WERI-Rb-1 (cell line): ENCODE results near the gene TOX2.
"Not testable (repeated sequence)": the region's sequence is repeated elsewhere in the genome, so short reads cannot be mapped to it uniquely, and the experiment has no call there.

Source experiments
- DNase-seq: peaks from one replicate; pipeline ENCODE4 v3.0.0-alpha.2; 2020
- H3K27ac ChIP-seq: fragments of 250-450 bp; sonication (Bioruptor Pico); 2 replicates; pipeline ENCODE4 v1.5.1; 2020; ENCODE audit warnings: mild to moderate bottlenecking, moderate library complexity
- H3K27me3 ChIP-seq: fragments of 250-450 bp; sonication (Bioruptor Pico); 2 replicates; pipeline ENCODE4 v1.5.1; 2021; ENCODE audit warnings: mild to moderate bottlenecking, low read depth, moderate library complexity; ENCODE audit not compliant: insufficient read depth, severe bottlenecking
- H3K36me3 ChIP-seq: fragments of 250-450 bp; sonication (Bioruptor Pico); 2 replicates; pipeline ENCODE4 v1.5.1; 2020; ENCODE audit warnings: mild to moderate bottlenecking, moderate library complexity
- H3K4me3 ChIP-seq: 2 replicates; pipeline ENCODE4 v1.5.1; 2011; ENCODE audit warnings: low read depth, mild to moderate bottlenecking, control low read depth, low read length
- H3K9me3 ChIP-seq: fragments of 250-450 bp; sonication (Bioruptor Pico); 2 replicates; pipeline ENCODE4 v1.5.1; 2021; ENCODE audit warnings: mild to moderate bottlenecking, moderate library complexity; ENCODE audit not compliant: severe bottlenecking
- CTCF ChIP-seq: IDR thresholded peaks from 2 replicates; pipeline ENCODE4 v1.5.1; 2011; ENCODE audit warnings: low read depth, mild to moderate bottlenecking, control low read depth, inconsistent platforms, low read length

The TOX2 gene

GRCh38 chr20:44039147-44039546, 124.5 kb downstream of the TOX2 start:
- no peak for TF ChIP-seq CTCF
- Histone ChIP-seq H3K4me3 (no peak overlapping the region), H3K9me3 (no peaks in the 10 kb centered on the region), H3K27me3 (peaks cover 93% of the 10 kb centered on the region), H3K36me3 (no peaks in the 10 kb centered on the region), H3K27ac (no peak overlapping the region)
- no peak for DNase-seq

- DNase-seq: no peak
- Histone ChIP-seq H3K4me3 (no peak overlapping the region), H3K27ac (no peak overlapping the region), H3K27me3 (peaks cover 89% of the 10 kb centered on the region), H3K9me3 (no peaks in the 10 kb centered on the region), H3K36me3 (no peaks in the 10 kb centered on the region)
- TF ChIP-seq CTCF: no peak
Observed at GRCh38 chr20:44039741-44040140, 125.1 kb downstream of the TOX2 start.

DNA sequence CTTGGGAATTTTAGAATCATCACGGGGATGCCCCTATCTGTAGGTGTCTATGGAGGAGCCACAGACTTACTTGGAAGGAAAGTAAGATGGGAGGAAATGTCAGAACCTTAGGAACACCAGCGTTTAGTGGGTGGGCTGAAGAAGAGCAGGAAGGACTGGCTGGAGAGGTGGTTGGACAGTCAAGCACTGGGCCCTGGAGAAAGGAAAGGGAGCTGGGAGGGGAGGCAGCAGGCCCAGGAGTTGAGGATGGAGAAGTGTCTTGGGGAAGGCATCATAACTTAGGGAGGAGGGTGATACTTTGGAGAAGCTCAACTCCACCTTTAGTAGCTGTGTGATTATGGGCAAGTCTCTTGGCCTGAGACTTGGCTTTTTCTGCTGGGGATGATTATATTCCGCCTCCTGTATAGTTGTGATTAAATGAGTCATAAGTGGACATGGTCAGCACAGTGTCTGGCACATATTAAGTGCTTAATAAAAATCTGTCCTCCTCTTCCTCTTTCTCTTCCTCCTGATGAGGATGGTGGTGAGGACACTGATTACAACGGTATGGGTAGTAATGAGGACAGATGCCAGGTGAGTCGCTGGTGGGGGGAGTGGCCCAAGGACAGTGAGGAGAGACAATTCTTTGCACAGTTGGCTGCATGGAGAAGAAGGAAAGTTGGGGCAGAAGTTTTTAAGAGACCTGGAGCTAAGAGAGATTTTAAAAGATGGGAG, 125.7 kb downstream of the TOX2 start:
- peaks cover 89% of the 10 kb centered on the region for H3K27me3 ChIP-seq
- no peak for TF ChIP-seq CTCF
- no peaks in the 10 kb centered on the region for H3K9me3 ChIP-seq
- no peaks in the 10 kb centered on the region for H3K36me3 ChIP-seq
- no peak overlapping the region for H3K27ac ChIP-seq
- no peak for DNase-seq
- H3K4me3 ChIP-seq: no peak overlapping the region

- DNase-seq: no peak
- Histone ChIP-seq H3K9me3 (no peaks in the 10 kb centered on the region), H3K4me3 (no peak overlapping the region), H3K27me3 (peaks cover 90% of the 10 kb centered on the region), H3K36me3 (no peaks in the 10 kb centered on the region), H3K27ac (no peak overlapping the region)
- TF ChIP-seq CTCF: peak; percentile 10; the same call in 1 of the 2 replicates
Observed at GRCh38 chr20:44041001-44041400, 126.3 kb downstream of the TOX2 start.

- peaks cover 64% of the 10 kb centered on the region for H3K27me3 ChIP-seq
- DNase-seq, H3K36me3 ChIP-seq, H3K4me3 ChIP-seq, H3K9me3 ChIP-seq, H3K27ac ChIP-seq: not testable (repeated sequence)
Observed at GRCh38 chr20:44044712-44045111, 130.1 kb downstream of the TOX2 start.

GRCh38 chr20:44050327-44050726, 135.7 kb downstream of the TOX2 start:
- Histone ChIP-seq H3K27me3 (peaks cover 65% of the 10 kb centered on the region), H3K9me3 (no peaks in the 10 kb centered on the region), H3K27ac (no peak overlapping the region), H3K4me3 (no peak overlapping the region), H3K36me3 (no peaks in the 10 kb centered on the region)
- no peak for TF ChIP-seq CTCF
- no peak for DNase-seq
